NCI-H526 (cell line): ENCODE measurements around the gene CDKL1.
A peak's percentile ranks its signal among the peaks of the same experiment; 100 is the strongest.
"Not testable (repeated sequence)": the region's sequence is repeated elsewhere in the genome, so short reads cannot be mapped to it uniquely, and the experiment has no call there.

Experiments
- DNase-seq, 2 experiments: peaks; one replicate each; lab custom pipeline; 2025; lab: John Stamatoyannopoulos, UW

The CDKL1 gene

GRCh38 chr14:50357753-50358395 is 38.8 kb downstream of the CDKL1 start:
- no peak for DNase-seq

DNA sequence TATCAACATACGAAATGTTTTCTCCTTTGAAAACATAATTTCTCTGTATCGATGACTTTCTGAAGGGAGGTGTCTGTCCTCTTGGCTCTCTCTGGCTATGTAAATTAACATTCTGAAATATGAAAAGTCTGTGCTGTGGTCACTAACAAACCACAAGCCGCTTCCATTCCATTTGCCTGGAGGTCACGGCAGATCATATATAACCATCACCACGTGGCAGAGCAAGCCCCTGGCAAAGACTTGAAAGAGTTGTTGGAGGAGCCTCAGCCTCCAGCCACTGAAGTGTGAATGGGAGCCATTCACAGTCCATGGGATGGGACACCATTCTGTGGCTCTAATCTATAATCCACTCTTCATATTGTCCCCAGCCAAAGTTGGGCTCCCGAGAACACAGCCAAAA is 39.6 kb downstream of the CDKL1 start:
- no peak for DNase-seq

GRCh38 chr14:50356283-50356682 is 40.4 kb downstream of the CDKL1 start:
- not testable (repeated sequence) for DNase-seq

GRCh38 chr14:50355692-50356091 is 41.0 kb downstream of the CDKL1 start:
- no peak for DNase-seq

- DNase-seq = no peak
Observed at GRCh38 chr14:50354527-50354926, 42.2 kb downstream of the CDKL1 start.

DNA sequence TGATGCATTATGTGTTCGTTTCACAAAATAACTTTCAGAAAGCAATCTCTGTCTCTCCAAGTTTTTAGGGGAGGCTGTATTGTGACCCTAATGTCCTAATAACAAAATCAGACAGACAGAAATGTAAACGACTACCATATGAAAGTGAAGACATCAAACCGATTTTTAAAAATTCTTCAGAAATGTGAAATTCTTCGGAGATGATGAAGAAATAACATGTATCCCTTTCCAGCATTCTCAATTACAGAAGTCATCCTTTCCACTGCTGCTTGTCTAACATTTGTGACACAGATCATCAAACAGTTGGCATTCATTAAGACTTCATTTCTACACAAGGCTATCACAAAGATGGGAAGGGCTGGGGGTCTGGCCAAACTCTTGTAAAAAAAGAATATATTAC is 43.6 kb downstream of the CDKL1 start:
- no peak for DNase-seq

- DNase-seq = no peak
Observed at GRCh38 chr14:50352584-50352983, 44.1 kb downstream of the CDKL1 start.

DNA sequence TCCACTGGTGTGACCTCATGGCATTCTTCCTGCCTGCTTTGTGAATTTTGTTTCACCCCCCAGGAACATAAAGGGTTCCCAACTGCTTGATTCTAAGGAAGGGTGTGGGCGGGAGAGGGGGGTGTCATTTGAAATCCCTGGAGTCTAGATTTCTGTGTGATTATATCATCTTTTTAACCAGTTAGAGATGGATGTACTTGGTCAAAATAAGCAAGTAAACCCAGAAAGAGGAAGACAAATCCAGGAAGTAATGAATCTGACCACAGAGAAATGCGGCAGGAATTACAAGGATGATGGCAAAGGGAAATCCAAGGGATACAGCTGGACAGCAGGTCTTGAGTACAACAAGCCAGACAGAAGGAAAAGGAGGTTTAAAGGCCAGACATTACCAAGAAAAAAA is 45.7 kb downstream of the CDKL1 start:
- no peak for DNase-seq

DNA sequence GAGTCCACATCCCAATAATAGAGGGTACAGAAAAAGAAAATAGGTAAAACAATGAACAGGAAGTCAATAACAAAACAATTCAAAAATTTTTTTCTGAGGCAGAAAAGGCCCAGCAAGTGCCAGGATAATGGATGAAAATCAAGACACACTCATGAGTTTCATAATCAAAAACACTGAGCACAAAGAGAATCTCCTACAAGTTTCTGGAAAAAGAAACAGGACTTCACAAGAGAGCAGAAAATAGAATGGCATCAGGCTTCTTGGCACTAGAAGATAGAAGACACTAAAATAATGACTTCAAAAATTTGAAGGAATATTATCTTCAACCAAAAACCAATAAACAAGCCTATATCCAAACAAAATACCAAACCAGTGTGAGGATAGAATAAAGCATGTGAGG is 47.7 kb downstream of the CDKL1 start:
- no peak for DNase-seq

DNA sequence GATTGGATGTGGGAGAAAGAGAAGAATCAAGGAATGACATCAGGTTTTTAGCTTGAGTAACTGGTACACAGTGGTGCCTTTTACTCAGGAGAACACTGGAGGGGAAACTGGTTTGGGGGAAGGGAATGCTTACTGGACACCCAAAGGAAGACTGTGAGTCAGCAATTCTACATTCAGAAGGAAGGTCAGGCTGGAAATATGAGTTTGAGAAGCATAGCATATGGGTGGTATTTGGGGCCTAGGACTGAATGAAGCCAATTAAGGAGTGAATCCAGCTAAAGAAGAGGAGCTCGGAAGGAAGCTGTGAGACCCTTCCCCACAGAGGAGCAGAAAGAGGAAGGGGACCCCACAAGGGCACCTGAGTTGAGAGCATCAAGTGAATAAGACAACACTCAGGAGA is 49.2 kb downstream of the CDKL1 start:
- DNase-seq = no peak

DNA sequence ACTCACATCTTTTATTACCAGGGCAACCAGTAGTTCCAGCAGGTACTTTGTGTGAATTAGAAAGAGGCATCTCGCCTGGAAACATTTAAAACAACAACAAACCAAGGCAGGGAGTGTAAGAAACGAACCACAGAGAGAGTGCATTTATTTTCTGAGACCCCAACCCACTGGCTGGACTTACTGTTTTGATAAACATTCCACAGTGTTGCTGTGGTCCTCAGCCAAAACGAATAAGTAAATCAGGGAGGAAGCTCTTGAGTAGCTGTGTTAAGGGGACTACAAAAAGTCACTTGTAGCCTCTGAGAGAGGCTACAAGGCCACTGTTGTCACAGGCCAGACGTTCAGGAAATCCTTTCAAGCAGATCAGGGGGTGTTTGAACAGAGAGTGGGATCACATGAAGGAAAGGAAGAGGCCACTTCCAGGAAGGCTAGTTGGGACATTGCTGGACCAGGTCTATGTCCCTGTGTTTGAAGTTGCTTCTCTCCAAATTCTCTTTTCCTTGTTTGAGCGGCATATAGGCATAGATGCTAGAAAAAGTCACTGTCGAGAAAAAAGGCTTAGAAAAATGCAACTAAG is 50.7 kb downstream of the CDKL1 start:
- no peak for DNase-seq

GRCh38 chr14:50344876-50345563 is 51.7 kb downstream of the CDKL1 start:
- DNase-seq = no peak

- DNase-seq = no peak
Observed at GRCh38 chr14:50344116-50344775, 52.4 kb downstream of the CDKL1 start.

DNA sequence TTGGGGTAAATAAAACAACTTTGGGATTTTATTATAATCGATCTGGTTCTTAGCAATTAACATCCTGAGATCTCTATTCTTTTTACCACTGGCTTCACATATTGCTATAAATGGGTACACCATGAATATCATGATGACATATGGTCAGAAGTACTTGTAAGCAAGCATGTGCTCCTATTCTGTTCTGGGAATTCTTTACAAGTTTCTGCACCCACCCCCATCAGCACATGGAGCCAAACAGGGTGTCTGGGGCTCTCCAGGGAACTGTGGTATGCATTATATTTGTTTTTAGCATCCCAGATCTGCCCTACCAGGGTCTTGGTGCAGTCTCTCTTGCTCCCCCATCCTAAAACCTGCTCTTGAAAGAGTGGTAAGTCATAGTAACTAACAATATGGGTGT is 53.2 kb downstream of the CDKL1 start:
- DNase-seq = no peak

- peak; percentile 36 to 61 for DNase-seq
Observed at GRCh38 chr14:50342221-50343078, 54.2 kb downstream of the CDKL1 start.

DNA sequence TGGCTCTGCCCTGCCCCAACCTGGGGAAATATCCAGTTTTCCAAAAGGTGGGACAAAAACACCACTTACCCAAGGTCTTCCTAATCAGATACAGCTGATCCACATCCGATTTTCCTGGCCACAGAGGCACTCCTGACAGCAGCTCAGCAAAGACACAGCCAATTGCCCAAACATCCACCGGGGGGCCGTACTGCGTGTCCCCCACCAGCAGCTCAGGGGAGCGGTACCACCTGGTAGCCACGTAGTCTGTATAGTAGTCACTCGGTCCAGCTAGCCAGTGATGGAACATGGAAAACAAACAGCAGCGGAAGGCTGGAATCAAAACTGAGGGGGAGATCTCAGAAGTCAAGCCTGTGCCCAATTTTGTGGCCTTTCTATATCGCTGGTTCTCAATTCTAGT is 55.7 kb downstream of the CDKL1 start:
- no peak for DNase-seq

- DNase-seq = no peak
Observed at GRCh38 chr14:50340045-50340444, 56.6 kb downstream of the CDKL1 start.

- no peak for DNase-seq
Observed at GRCh38 chr14:50339178-50339804, 57.4 kb downstream of the CDKL1 start.

DNA sequence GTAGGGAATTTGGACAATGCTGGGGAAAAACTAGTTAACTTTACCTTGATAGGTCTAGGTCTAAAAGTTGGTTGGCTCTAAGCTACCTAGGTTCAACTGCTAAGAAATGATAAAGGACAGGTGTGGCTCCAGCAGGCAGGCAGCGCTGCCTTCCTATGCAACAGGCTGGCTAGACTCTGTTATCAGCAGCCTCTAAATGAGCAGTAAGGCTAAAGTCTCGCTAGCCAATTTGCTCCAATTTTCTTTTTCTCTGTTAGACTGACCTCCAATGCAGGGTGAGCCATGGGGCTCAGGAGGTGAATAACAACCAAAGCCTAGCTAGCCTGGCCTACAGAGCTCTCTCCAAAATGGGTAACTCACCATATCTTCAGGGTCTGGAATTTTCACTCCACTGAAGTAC is 58.1 kb downstream of the CDKL1 start:
- no peak for DNase-seq

DNA sequence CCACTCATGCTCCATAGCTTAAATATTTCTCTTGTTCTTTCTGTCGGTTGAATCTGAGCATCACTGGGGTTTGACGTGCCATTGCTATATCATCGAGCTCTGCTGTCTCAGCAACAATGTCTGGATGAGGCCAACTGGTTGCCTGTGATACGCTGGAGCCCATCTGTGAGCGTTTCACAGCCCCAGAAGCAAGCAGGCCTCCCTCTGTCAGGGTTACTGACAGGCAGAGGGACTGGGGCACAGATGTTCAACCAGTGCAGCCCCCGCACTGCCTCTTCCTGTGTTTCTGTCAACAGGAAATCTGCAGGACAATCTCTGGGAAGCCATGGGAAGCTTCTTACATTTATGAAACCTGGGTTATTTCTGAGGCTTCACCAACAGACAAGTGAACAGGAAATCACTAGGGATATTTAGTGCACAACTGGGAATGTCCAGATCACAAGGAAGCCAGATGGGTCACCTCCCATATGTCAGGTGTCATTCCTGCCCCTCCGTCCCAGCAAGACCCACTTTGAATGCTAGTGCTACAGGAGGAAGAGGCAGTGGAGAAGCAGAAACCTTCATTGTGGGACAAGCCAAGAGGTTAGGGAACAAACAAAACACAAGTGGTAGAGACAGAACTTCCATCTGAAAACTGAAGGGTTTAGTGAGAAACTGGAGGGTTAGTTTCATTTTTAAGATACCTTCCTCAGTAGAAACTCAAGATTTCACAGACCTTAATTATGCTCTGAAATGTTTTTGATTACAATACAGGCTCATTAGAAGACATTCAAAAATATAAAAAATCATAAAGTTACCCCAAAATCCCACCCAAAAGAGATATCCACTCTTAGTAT is 60.5 kb downstream of the CDKL1 start:
- no peak for DNase-seq

GRCh38 chr14:50335389-50335788 is 61.3 kb downstream of the CDKL1 start:
- DNase-seq = peak; percentile 28 to 44
